Raji (cell line): ENCODE results near the gene DSCAML1.

Experiments
- POLR2A ChIP-seq: IDR thresholded peaks from 2 replicates; pipeline ENCODE4 v1.6.1; 2011; ENCODE audit warnings: low read depth, low read length, control low read depth; ENCODE audit not compliant: insufficient read depth

DSCAML1 gene

GRCh38 chr11:117836077-117836960, 39.3 kb upstream of the DSCAML1 start:
- no peak for TF ChIP-seq POLR2A

DNA sequence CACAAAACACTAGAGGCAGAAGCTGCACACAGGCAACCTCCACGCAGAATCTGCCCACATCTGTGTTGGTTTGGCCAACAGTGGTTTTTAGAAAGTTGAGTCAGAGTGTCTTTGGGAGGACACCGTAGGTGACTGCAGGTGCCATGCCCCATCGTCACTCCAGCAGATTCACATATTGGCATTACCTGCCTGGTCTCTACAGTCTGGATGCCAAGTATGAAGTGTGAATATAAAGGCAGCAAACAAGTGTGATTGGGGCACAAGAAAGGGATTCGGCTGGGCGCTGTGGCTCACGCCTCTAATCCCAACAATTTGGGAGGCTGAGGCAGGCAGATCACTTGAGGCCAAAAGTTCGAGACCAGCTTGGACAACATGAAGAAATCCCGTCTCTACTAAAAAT, 38.6 kb upstream of the DSCAML1 start:
- no peak for TF ChIP-seq POLR2A

- no peak for TF ChIP-seq POLR2A
These were observed 37.9 kb upstream of the DSCAML1 start for GRCh38 chr11:117834838-117835443.

- TF ChIP-seq POLR2A, result no peak
These were observed 37.2 kb upstream of the DSCAML1 start for GRCh38 chr11:117834068-117834810.

GRCh38 chr11:117833401-117833891, 36.4 kb upstream of the DSCAML1 start:
- no peak for TF ChIP-seq POLR2A

DNA sequence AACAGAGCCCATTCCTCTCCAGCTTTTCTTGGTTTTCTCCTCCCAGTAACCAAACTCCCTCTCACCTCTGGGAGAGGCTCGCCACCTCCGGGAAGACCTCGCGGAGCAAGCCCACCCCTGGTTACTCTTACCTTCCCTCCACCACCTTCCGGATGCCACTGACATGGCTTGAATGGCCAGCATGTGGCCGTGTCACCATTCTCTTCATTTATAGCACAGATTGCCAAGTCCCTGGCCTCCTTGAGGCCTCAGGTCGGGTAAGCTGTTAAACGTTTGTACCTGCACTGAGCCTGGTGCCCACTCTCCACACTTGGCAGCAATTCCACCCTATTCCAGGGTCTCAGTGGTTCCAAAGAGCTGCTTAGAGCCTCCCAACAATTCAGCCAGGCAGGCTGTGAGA, 35.5 kb upstream of the DSCAML1 start:
- no peak for TF ChIP-seq POLR2A

- TF ChIP-seq POLR2A, result no peak
These were observed 34.8 kb upstream of the DSCAML1 start for GRCh38 chr11:117831661-117832415.

- TF ChIP-seq POLR2A, result no peak
These were observed 33.8 kb upstream of the DSCAML1 start for GRCh38 chr11:117830674-117831351.

DNA sequence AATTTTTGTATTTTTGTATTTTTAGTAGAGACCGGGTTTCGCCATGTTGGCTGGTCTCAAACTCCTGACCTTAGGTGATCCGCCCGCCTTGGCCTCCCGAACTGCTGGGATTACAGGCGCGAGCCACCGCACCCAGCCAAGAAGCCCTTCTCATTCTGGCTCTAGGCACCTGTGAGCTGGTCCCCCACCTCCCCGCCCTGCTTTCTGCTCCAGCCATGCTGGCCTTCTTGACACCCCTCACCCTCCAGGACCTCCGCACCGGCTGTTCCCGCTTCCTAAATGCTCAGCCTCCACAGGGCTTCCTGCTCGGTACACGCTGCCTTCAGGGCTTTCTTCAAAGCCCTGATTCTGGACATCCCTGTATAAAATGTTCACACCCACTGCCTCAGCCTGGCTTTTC, 33.1 kb upstream of the DSCAML1 start:
- no peak for TF ChIP-seq POLR2A

DNA sequence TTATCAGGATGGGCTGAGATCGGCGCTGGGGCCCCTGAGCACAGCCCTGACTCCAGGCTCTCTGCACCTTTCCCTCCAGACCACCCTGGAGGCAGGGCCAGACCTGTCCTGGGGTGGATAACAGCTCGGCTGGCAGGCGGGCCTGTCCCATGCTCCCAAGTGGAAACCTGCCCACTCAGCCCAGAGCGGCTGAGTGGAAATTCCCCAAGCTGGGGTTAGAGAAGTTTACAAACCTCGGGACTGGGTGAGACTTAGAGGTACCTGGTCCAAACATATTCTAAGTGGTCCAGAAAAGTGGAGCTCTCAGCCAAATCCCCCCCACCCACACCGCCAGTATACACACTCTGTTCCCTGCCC, 32.3 kb upstream of the DSCAML1 start:
- no peak for TF ChIP-seq POLR2A

DNA sequence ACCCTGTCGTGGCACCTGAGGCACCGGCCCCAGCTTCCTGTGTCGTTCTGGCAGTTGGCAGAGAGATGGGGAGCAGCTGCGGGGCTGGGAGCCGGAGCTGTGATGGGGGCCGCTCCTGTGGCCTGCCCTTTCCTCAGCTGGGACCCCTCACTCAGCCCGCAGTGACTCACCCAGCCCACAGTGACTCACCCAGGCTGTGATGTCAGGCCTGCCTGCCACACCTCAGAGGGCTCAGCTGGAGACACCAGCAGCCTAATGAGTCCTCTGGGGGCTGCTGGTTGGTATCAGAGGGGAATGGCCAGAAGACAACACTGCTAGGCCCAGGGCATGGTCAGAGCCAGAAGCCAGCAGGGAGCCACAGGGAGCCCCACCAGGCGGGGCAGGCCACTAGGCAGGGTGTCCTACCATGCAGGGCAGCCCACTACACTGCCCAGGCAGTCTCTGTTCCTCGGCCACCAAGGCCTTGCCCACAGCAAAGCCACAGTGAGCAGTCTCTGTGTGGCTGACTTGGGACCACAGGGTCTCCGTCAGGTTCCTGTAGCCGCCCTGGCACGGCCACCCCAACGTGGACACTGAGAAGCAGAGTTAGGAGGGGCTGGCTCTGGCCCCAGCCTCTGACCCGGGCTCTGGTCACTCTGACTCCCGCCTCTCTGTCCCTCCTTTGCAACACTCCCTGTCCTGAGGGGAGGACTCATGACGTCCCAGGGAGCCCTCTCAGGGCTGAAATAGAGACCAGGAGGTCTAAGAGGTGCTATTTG, 31.8 kb upstream of the DSCAML1 start:
- no peak for TF ChIP-seq POLR2A

DNA sequence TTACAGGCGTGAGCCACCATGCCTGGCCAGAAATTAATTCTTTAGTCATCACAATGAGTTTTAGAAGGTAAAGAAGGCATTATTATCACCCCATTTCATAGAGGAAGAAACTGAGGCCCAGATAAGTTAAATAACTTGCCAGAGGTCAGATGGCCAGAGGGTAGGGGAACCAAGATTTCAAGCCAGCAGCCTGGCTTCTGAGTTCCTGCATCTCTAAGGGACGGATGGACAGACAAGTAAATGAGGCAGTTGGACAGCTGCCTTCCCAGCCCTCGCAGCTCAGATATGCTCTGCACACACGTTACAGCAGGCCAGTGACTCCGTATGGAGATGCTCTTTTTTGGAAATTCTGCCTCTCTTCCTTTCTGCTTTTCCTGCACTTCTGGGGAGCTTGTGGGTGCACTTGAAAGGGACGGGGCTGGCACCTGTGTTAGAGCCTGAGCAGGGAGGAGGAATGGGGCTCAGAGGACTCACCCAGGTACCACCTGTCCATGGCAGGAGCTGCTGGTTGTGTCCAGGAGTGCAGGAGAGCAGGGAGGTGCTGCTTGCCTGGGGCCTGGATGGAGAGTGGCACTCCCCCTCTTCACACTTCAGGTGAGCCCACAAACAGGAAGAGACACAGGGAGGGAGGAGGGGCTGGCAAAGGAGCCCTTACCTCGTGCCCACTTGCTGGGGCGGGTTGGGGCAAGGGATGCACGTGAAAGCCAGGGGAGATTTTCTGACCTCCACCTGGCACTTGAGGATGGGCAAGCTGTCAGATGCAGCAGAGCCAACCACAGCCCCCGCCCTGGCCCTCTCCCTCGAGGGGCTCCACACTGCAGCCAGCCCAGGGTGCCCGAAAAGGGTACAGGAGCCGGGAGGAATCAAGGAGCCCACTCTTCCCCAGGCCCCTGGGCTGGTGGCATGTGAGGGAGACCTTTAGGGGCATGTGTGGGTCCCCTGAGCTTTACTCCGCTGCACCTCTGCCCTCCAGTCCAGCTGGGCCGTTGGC, 30.8 kb upstream of the DSCAML1 start:
- TF ChIP-seq POLR2A, result no peak

DNA sequence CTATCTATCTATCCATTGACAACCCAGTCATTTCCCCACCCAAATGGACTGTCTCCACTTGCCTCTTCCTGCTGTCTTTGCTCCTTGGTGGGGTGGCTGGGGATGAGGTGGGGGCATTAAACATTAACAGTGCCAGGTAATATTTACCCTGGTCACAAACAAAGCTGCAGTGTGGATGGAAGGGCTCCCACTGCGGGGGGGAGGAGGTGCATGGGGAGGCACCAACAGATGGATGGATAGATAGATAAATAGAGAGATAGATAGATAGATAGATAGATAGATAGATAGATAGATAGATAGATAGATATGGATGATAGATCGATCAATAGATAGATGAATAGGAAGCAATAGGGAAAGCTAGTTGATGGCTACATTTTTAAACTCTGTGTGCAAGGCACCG, 29.8 kb upstream of the DSCAML1 start:
- no peak for TF ChIP-seq POLR2A

DNA sequence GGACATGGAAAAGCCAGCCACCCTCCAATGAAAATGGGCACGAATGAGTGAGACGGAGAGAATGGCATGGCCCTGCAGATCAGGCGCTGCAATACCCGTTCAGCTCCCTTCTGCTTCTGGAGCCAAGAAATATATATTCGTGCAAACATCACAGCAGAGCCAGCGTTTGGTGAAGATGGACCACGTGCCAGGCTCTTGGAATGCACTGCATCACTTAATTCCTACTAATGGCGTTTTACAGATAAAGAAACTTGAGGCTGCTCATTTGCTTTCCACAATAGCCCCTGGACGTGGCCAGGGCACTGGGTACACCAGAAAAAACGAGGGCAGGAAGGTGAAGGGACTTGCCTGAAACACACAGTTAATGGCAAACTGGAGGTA, 29.2 kb upstream of the DSCAML1 start:
- no peak for TF ChIP-seq POLR2A
